Activated naive CD4-positive, alpha-beta T cell treated with anti-CD3 and anti-CD28 coated beads, Interleukin-2, amount 50 U/mL, for 72 hours (primary cell): ENCODE measurements around the gene PAGR1. TPM values are rescaled to one million over a fixed set of nuclear protein-coding genes. Genes with fewer than 3 reads are reported as not detected.

Experiments
- ATAC-seq, 2 donors: fragments of 150-1000 bp; cut with Tn5 transposase; 2 replicates each; pipeline ENCODE4 v1.10.0; 2021; ENCODE audit warnings: mild to moderate bottlenecking in 2 of 2, moderate library complexity in 2 of 2
- DNase-seq, 2 donors: peaks; one replicate each; pipeline ENCODE4 v3.0.0; 2021 to 2022; ENCODE audit warnings: low spot score in 2 of 2
- H3K27ac Mint-ChIP-seq, 2 donors: one replicate each; pipeline ENCODE4 v1.8.0; 2022; ENCODE audit warnings: mild to moderate bottlenecking in 2 of 2, mixed read lengths in 2 of 2
- H3K36me3 Mint-ChIP-seq, 2 donors: one replicate each; pipeline ENCODE4 v1.8.0; 2022; ENCODE audit warnings: mixed read lengths in 2 of 2
- H3K9me3 Mint-ChIP-seq, 2 donors: one replicate each; pipeline ENCODE4 v1.8.0; 2022; ENCODE audit warnings: mixed read lengths in 2 of 2
- total RNA-seq, 2 donors: library from RNA; stranded (reverse); gene quantifications; one replicate each; pipeline ENCODE4 v1.2.3, GENCODE V29; 2022

The PAGR1 gene
- total RNA-seq, 2 donors from 2014 or later: 20.2 to 40.0 TPM

- H3K27ac Mint-ChIP-seq: peak overlapping the region; percentile 93 to 97
- ATAC-seq: no peak
- no peaks in the 10 kb centered on the region for H3K9me3 Mint-ChIP-seq
- DNase-seq: no peak
- peaks cover 40 to 41% of the 10 kb centered on the region in 2 donors for H3K36me3 Mint-ChIP-seq
These were observed 7.6 kb upstream of the PAGR1 start for GRCh38 chr16:29808219-29808900.

- Mint-ChIP-seq H3K27ac (peak overlapping the region; percentile 93 to 97), H3K9me3 (no peaks in the 10 kb centered on the region), H3K36me3 (peaks cover 32 to 34% of the 10 kb centered on the region in 2 donors)
- DNase-seq (no peak), ATAC-seq (no peak)
These were observed 6.8 kb upstream of the PAGR1 start for GRCh38 chr16:29809031-29809747.

- peak overlapping the region; percentile 89 to 91 for H3K27ac Mint-ChIP-seq
- H3K36me3 Mint-ChIP-seq: peaks cover 24 to 28% of the 10 kb centered on the region in 2 donors
- H3K9me3 Mint-ChIP-seq: no peaks in the 10 kb centered on the region
- no peak for ATAC-seq
- DNase-seq: no peak
These were observed 5.9 kb upstream of the PAGR1 start for GRCh38 chr16:29809850-29810698.

- Mint-ChIP-seq H3K9me3 (no peaks in the 10 kb centered on the region), H3K36me3 (peaks cover 20 to 24% of the 10 kb centered on the region in 2 donors), H3K27ac (peak overlapping the region; percentile 89 to 91)
- DNase-seq: no peak
- no peak for ATAC-seq
These were observed 5.2 kb upstream of the PAGR1 start for GRCh38 chr16:29810699-29811169.

GRCh38 chr16:29811170-29811895, 4.6 kb upstream of the PAGR1 start:
- DNase-seq: peak; percentile 78 to 93
- Mint-ChIP-seq H3K27ac (peak overlapping the region; percentile 89 to 91), H3K9me3 (no peaks in the 10 kb centered on the region), H3K36me3 (peaks cover 20 to 24% of the 10 kb centered on the region in 2 donors)
- ATAC-seq: peak; percentile 50 to 70

GRCh38 chr16:29811896-29812665, 3.9 kb upstream of the PAGR1 start, which contains the start of gene PRRT2:
TSS of gene PRRT2 (plus strand) at chr16:29812193. CDS start at chr16:29813055, 862 bp downstream.
- no peak for ATAC-seq

GRCh38 chr16:29812754-29813643, 3.0 kb upstream of the PAGR1 start:
- ATAC-seq (no peak), DNase-seq (no peak)
- Mint-ChIP-seq H3K9me3 (no peaks in the 10 kb centered on the region), H3K36me3 (peaks cover 29 to 30% of the 10 kb centered on the region in 2 donors), H3K27ac (peak overlapping the region in 1 of 2 donors; percentile 81)

More at GRCh38 chr16:29811896-29812665, 3.9 kb upstream of the PAGR1 start, which contains the start of gene PRRT2:
- peak within 1 kb of the TSS; percentile 89 to 91 for H3K27ac Mint-ChIP-seq
- DNase-seq: no peak
- no peaks in the 10 kb centered on the region for H3K9me3 Mint-ChIP-seq
- peaks cover 27 to 30% of the 10 kb centered on the region in 2 donors for H3K36me3 Mint-ChIP-seq

GRCh38 chr16:29813644-29814562, 2.0 kb upstream of the PAGR1 start:
- Mint-ChIP-seq H3K9me3 (no peaks in the 10 kb centered on the region), H3K36me3 (peaks cover 29 to 30% of the 10 kb centered on the region in 2 donors), H3K27ac (peak overlapping the region; percentile 50 to 87)
- ATAC-seq (no peak), DNase-seq (no peak)

- ATAC-seq (no peak), DNase-seq (no peak)
- H3K36me3 Mint-ChIP-seq: peaks cover 33 to 34% of the 10 kb centered on the region in 2 donors
- no peaks in the 10 kb centered on the region for H3K9me3 Mint-ChIP-seq
- peak overlapping the region; percentile 58 to 87 for H3K27ac Mint-ChIP-seq
These were observed 1.4 kb upstream of the PAGR1 start for GRCh38 chr16:29814592-29814991.

- H3K9me3 Mint-ChIP-seq: no peaks in the 10 kb centered on the region
- no peak for ATAC-seq
- peaks cover 33 to 34% of the 10 kb centered on the region in 2 donors for H3K36me3 Mint-ChIP-seq
- peak overlapping the region; percentile 87 to 99 for H3K27ac Mint-ChIP-seq
- DNase-seq: no peak
These were observed 775 bp upstream of the PAGR1 start for GRCh38 chr16:29815032-29815721.

GRCh38 chr16:29816694-29817441, 916 bp downstream of the PAGR1 start:
- Mint-ChIP-seq H3K27ac (peak overlapping the region; percentile 87 to 95), H3K36me3 (peaks cover 43 to 49% of the 10 kb centered on the region in 2 donors), H3K9me3 (no peaks in the 10 kb centered on the region)
- DNase-seq (peak; percentile 74), ATAC-seq (peak; percentile 30 to 54)

- ATAC-seq: no peak
- H3K9me3 Mint-ChIP-seq: no peaks in the 10 kb centered on the region
- peak overlapping the region; percentile 78 to 97 for H3K27ac Mint-ChIP-seq
- peaks cover 55% of the 10 kb centered on the region in 2 donors for H3K36me3 Mint-ChIP-seq
- no peak for DNase-seq
These were observed 2.1 kb downstream of the PAGR1 start for GRCh38 chr16:29818082-29818481.
